DND-41 (cell line): ENCODE measurements around the gene UGT1A6.

Source experiments
- CTCF ChIP-seq: IDR thresholded peaks from 2 replicates; pipeline ENCODE4 v1.5.1; 2012; ENCODE audit warnings: borderline replicate concordance, low read length, moderate library complexity, mild to moderate bottlenecking; ENCODE audit not compliant: poor library complexity, severe bottlenecking; ENCODE audit errors: extremely low read depth
- EZH2 ChIP-seq: IDR thresholded peaks from 3 replicates; pipeline ENCODE4 v1.6.1; 2012; ENCODE audit warnings: borderline replicate concordance, low read depth, mild to moderate bottlenecking, moderate library complexity, low read length, inconsistent platforms; ENCODE audit not compliant: severe bottlenecking

DNA sequence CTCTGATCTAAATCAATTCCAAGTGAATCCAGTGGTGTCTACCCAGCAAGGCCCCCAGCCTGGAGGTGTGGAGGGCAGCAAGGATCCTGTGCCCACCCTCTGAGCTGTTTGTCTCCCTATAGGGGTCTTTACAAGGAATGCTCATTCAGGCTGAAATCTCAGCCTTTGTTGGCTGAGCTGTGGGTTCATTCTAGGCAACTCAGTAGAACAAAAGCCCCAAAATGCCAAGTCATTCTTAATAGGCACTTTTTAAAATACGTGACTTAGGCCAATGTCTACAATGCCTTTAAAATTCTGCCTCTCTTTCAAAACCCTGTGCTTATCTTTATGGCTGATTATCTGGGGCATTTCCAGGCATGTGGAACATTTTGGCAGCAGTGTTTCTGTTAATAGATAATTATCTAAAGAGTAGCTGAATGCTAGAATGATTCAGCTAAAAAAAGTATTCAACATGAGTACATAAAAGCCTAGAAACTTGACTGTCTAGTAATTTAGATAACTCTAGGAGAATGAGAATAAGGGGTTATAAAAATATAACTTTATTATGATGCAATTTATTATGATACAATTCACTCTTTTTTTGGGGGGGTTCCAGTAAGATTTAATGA lies 7.4 kb downstream of the UGT1A6 start:
- TF ChIP-seq CTCF (no peak), EZH2 (no peak)
